ENCODE data around the gene PODXL.

The PODXL gene

GRCh38 chr7:131455546-131455945 is 100.9 kb downstream of the PODXL start:
- TF ChIP-seq CTCF (IDR thresholded peaks at IDR 0.05; ENCODE audit: low read depth, low read length): no peak
- Histone ChIP-seq H3K27me3 (ENCODE audit: insufficient read depth, low read depth, severe bottlenecking) (no peaks in the 10 kb centered on the region), H3K9me3 (ENCODE audit: severe bottlenecking) (no peaks in the 10 kb centered on the region), H3K36me3 (no peaks in the 10 kb centered on the region; the same call in none of the 2 replicates), H3K4me3 (ENCODE audit: low read depth, low read length) (no peak overlapping the region), H3K27ac (no peak overlapping the region)
- no peak for DNase-seq

GRCh38 chr7:131455001-131455400 is 101.4 kb downstream of the PODXL start:
- H3K27ac ChIP-seq: no peak overlapping the region
- no peaks in the 10 kb centered on the region for H3K9me3 ChIP-seq (ENCODE audit: severe bottlenecking)
- DNase-seq: no peak
- H3K36me3 ChIP-seq: no peaks in the 10 kb centered on the region; the same call in none of the 2 replicates
- no peak overlapping the region for H3K4me3 ChIP-seq (ENCODE audit: low read depth, low read length)
- no peaks in the 10 kb centered on the region for H3K27me3 ChIP-seq (ENCODE audit: insufficient read depth, low read depth, severe bottlenecking)
- no peak for TF ChIP-seq CTCF (IDR thresholded peaks at IDR 0.05; ENCODE audit: low read depth, low read length)

GRCh38 chr7:131454498-131454897 is 101.9 kb downstream of the PODXL start:
- no peaks in the 10 kb centered on the region; the same call in none of the 2 replicates for H3K36me3 ChIP-seq

More at GRCh38 chr7:131454498-131454897, 101.9 kb downstream of the PODXL start:
- H3K4me3 ChIP-seq (ENCODE audit: low read depth, low read length): no peak overlapping the region
- no peak overlapping the region for H3K27ac ChIP-seq
- no peaks in the 10 kb centered on the region for H3K9me3 ChIP-seq (ENCODE audit: severe bottlenecking)
- H3K27me3 ChIP-seq (ENCODE audit: insufficient read depth, low read depth, severe bottlenecking): no peaks in the 10 kb centered on the region
- no peak for TF ChIP-seq CTCF (IDR thresholded peaks at IDR 0.05; ENCODE audit: low read depth, low read length)
- DNase-seq: no peak

Data from WERI-Rb-1 (cell line).